ENCODE measurements around the gene MYO18A.

Gene MYO18A

DNA sequence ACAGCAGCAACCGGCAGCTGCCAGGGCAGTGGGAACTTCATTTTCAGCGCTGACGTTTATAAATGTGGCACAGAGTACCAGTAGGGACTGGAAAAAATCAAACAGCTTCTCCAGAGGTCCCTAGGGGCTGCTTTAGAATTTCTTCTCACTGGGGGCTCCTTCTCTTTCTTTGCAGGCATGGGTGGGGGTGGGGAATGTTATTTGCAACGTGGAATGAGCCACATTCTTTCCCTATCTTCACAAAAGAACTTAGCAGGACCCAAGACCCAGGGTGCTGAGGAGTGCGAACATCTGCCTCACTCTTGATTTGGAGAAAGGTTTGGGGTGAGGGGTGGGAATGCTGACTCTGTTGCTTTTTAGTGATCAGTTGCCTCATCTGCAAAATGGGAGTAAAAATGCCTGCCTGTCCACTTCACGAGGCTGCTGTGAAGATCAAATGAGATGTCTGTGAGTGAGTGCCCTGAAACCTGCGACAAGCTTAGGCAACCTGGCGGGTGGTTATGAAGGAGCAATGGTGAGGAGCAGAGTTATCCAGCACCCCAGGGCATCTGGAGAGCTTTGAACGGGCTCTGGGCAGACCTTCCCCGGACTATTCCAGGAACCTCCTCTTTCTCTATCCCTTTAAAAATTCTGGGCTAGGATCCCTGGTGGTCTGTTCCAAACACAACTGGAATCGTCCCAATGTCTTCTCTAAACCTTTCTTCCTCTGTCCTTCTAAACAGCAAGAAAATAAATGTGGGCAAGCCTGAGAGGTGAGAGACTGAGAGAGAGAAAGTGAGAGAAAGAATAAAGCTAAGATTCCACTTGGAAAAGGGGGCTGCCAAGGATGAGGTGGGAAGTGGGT is 148.0 kb downstream of the MYO18A start:
- no peaks in the 10 kb centered on the region for H3K79me2 ChIP-seq (ENCODE audit: insufficient read depth, low read length)
- H3K27ac ChIP-seq (ENCODE audit: low read length): no peak overlapping the region
- H3K4me2 ChIP-seq (ENCODE audit: insufficient read depth, low read length): no peak overlapping the region
- H3K9ac ChIP-seq (ENCODE audit: low read depth, low read length): no peak overlapping the region
- TF ChIP-seq EZH2 (IDR thresholded peaks at IDR 0.05; ENCODE audit: borderline replicate concordance, low read depth, low read length, severe bottlenecking) (no peak), CTCF (IDR thresholded peaks at IDR 0.05; ENCODE audit: borderline replicate concordance, extremely low read depth, low read length, poor library complexity, severe bottlenecking) (no peak)
- H4K20me1 ChIP-seq (ENCODE audit: insufficient read depth, low read length): no peaks in the 10 kb centered on the region
- H3K4me3 ChIP-seq (ENCODE audit: low read depth in 1 of 2, low read length in 2 of 2): no peak overlapping the region
- no peak overlapping the region for H2AFZ ChIP-seq (ENCODE audit: low read depth, low read length)
- H3K9me3 ChIP-seq (ENCODE audit: insufficient read depth, low read length, severe bottlenecking): peaks cover 7% of the 10 kb centered on the region
- ATAC-seq (ENCODE audit: insufficient read depth, low read depth): no peak
- no peaks in the 10 kb centered on the region for H3K4me1 ChIP-seq (ENCODE audit: insufficient read depth, low read length)
- no peaks in the 10 kb centered on the region for H3K36me3 ChIP-seq (ENCODE audit: insufficient read depth, low read length)
- peaks cover 17% of the 10 kb centered on the region for H3K27me3 ChIP-seq (ENCODE audit: insufficient read depth, low read length, poor library complexity)
- no peak for DNase-seq

- Histone ChIP-seq H3K9ac (ENCODE audit: low read depth, low read length) (no peak overlapping the region), H3K4me1 (ENCODE audit: insufficient read depth, low read length) (no peaks in the 10 kb centered on the region), H3K27ac (ENCODE audit: low read length) (no peak overlapping the region), H3K27me3 (ENCODE audit: insufficient read depth, low read length, poor library complexity) (peaks cover 17% of the 10 kb centered on the region), H2AFZ (ENCODE audit: low read depth, low read length) (no peak overlapping the region), H3K4me3 (ENCODE audit: low read depth in 1 of 2, low read length in 2 of 2) (no peak overlapping the region), H3K79me2 (ENCODE audit: insufficient read depth, low read length) (no peaks in the 10 kb centered on the region), H3K9me3 (ENCODE audit: insufficient read depth, low read length, severe bottlenecking) (peaks cover 7% of the 10 kb centered on the region), H3K36me3 (ENCODE audit: insufficient read depth, low read length) (no peaks in the 10 kb centered on the region), H4K20me1 (ENCODE audit: insufficient read depth, low read length) (no peaks in the 10 kb centered on the region), H3K4me2 (ENCODE audit: insufficient read depth, low read length) (no peak overlapping the region)
- ATAC-seq (ENCODE audit: insufficient read depth, low read depth): no peak
- no peak for DNase-seq
- TF ChIP-seq EZH2 (IDR thresholded peaks at IDR 0.05; ENCODE audit: borderline replicate concordance, low read depth, low read length, severe bottlenecking) (no peak), CTCF (IDR thresholded peaks at IDR 0.05; ENCODE audit: borderline replicate concordance, extremely low read depth, low read length, poor library complexity, severe bottlenecking) (no peak)
Observed at GRCh38 chr17:29031488-29031887, 148.7 kb downstream of the MYO18A start.

DNA sequence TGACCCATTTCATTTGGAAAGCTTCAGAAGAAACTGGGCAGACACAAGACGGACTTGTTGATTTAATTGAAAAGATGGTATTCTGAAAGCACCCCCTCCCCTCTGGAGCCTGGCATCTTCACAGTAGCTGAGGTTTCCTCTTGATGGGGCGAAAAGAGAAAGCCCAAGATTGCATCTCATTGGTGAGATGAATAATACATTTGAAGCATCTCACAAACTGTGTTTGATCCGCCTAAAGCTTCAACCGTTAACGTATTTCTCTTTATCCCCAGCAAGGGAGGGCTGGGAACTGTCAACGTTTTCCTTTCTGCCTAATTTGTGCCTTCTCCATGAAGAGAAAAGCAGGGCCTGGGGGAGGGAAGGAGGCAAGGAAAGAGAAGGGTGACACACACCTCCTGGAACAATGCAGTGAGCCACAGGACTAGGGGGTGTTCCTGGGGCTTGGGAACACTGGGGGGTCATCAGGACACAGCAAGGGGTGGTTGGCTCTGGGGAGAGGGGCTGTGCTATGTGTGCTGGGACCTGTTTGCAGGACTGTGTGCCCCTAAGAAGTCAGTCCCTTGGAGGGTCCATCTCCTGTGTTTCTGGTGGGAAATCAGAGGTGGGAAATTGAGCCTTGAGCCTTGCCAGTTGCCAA is 155.8 kb downstream of the MYO18A start:
- no peaks in the 10 kb centered on the region for H3K36me3 ChIP-seq (ENCODE audit: insufficient read depth, low read length)
- TF ChIP-seq EZH2 (IDR thresholded peaks at IDR 0.05; ENCODE audit: borderline replicate concordance, low read depth, low read length, severe bottlenecking) (no peak), CTCF (IDR thresholded peaks at IDR 0.05; ENCODE audit: borderline replicate concordance, extremely low read depth, low read length, poor library complexity, severe bottlenecking) (no peak)
- no peaks in the 10 kb centered on the region for H3K4me1 ChIP-seq (ENCODE audit: insufficient read depth, low read length)
- H3K4me2 ChIP-seq (ENCODE audit: insufficient read depth, low read length): no peak overlapping the region
- peaks cover 12% of the 10 kb centered on the region for H3K27me3 ChIP-seq (ENCODE audit: insufficient read depth, low read length, poor library complexity)
- H3K27ac ChIP-seq (ENCODE audit: low read length): no peak overlapping the region
- H3K4me3 ChIP-seq (ENCODE audit: low read depth in 1 of 2, low read length in 2 of 2): no peak overlapping the region
- H3K79me2 ChIP-seq (ENCODE audit: insufficient read depth, low read length): no peaks in the 10 kb centered on the region
- no peak overlapping the region for H2AFZ ChIP-seq (ENCODE audit: low read depth, low read length)
- ATAC-seq (ENCODE audit: insufficient read depth, low read depth): no peak
- DNase-seq: no peak
- no peaks in the 10 kb centered on the region for H4K20me1 ChIP-seq (ENCODE audit: insufficient read depth, low read length)
- no peak overlapping the region for H3K9ac ChIP-seq (ENCODE audit: low read depth, low read length)
- no peaks in the 10 kb centered on the region for H3K9me3 ChIP-seq (ENCODE audit: insufficient read depth, low read length, severe bottlenecking)

Data from DND-41 (cell line).